OCI-LY1 (cell line): ENCODE data around the gene SLC9A9.

Source experiments
- EZH2 ChIP-seq: fragments of 200-600 bp; sonication (generic), shearing (Covaris generic); IDR thresholded peaks from 2 replicates; pipeline ENCODE4 v1.8.0; 2017; ENCODE audit warnings: borderline replicate concordance, mixed run types, mild to moderate bottlenecking, antibody characterized with exemption, low read length, moderate library complexity, mixed read lengths
- TF ChIP-seq, protein P1 (sequence below): fragments of 200-600 bp; sonication (generic), shearing (Covaris generic); IDR thresholded peaks from 2 replicates; pipeline ENCODE4 v1.5.1; 2017; ENCODE audit warnings: mild to moderate bottlenecking, antibody characterized with exemption, low read length, moderate library complexity, mixed read lengths

DNA sequence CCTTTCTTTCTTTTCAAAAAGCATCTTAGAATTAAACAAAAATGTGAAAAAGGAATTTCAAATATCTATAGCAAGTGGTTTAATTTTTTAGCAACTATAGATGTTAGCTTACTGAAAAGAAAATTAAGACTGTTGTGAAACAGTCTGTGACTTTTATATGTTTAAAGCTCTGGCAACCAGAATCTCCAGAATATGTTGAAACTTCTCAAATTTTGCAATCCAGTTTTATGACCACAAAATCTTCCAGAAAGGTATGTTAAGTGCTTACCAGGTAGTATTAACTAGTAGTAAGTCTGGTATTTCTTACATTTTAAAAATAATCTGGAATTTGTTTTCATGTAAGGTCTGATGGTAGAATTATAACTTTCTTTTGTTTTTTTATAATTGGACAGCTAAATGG, 235.0 kb downstream of the SLC9A9 start:
- TF ChIP-seq, protein P1, sequence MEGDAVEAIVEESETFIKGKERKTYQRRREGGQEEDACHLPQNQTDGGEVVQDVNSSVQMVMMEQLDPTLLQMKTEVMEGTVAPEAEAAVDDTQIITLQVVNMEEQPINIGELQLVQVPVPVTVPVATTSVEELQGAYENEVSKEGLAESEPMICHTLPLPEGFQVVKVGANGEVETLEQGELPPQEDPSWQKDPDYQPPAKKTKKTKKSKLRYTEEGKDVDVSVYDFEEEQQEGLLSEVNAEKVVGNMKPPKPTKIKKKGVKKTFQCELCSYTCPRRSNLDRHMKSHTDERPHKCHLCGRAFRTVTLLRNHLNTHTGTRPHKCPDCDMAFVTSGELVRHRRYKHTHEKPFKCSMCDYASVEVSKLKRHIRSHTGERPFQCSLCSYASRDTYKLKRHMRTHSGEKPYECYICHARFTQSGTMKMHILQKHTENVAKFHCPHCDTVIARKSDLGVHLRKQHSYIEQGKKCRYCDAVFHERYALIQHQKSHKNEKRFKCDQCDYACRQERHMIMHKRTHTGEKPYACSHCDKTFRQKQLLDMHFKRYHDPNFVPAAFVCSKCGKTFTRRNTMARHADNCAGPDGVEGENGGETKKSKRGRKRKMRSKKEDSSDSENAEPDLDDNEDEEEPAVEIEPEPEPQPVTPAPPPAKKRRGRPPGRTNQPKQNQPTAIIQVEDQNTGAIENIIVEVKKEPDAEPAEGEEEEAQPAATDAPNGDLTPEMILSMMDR, result no peak
- no peak for TF ChIP-seq EZH2
